GM23248 (cell line): Measurements from ENCODE around the gene KIF21A. TPM values are rescaled to one million over a fixed set of nuclear protein-coding genes. Genes with fewer than 3 reads are reported as not detected.

Experiments
- DNase-seq: peaks from one replicate; pipeline ENCODE4 v3.0.0-alpha.2; 2015
- H2AFZ ChIP-seq: fragments of 200-600 bp; sonication (generic); 2 replicates; pipeline ENCODE4 v1.6.1; 2016; ENCODE audit warnings: antibody characterized with exemption
- H3F3A ChIP-seq: fragments of 200-600 bp; sonication (generic); 2 replicates; pipeline ENCODE4 v1.6.1; 2016; ENCODE audit warnings: mild to moderate bottlenecking, antibody characterized with exemption, mixed run types; ENCODE audit not compliant: insufficient read depth
- H3K27ac ChIP-seq: fragments of 200-600 bp; sonication (generic); 2 replicates; pipeline ENCODE4 v1.5.1; 2016; ENCODE audit warnings: mild to moderate bottlenecking
- H3K27me3 ChIP-seq: fragments of 200-600 bp; sonication (generic); replicated peaks from 2 replicates; pipeline ENCODE4 v1.6.1; 2016; ENCODE audit warnings: mild to moderate bottlenecking; ENCODE audit not compliant: insufficient read depth
- H3K36me3 ChIP-seq: fragments of 200-600 bp; sonication (generic); 2 replicates; pipeline ENCODE4 v1.6.1; 2016; ENCODE audit warnings: low read depth, mild to moderate bottlenecking
- H3K4me1 ChIP-seq: fragments of 200-600 bp; sonication (generic); 2 replicates; pipeline ENCODE4 v1.6.1; 2016; ENCODE audit warnings: mild to moderate bottlenecking; ENCODE audit not compliant: insufficient read depth
- H3K4me2 ChIP-seq: fragments of 200-600 bp; sonication (generic); one replicate; pipeline ENCODE4 v1.6.1; 2016; ENCODE audit warnings: mild to moderate bottlenecking; ENCODE audit not compliant: unreplicated experiment
- H3K4me3 ChIP-seq: fragments of 200-600 bp; sonication (generic); 2 replicates; pipeline ENCODE4 v1.5.1; 2016; ENCODE audit warnings: mild to moderate bottlenecking
- H3K79me2 ChIP-seq: fragments of 200-600 bp; sonication (generic); 2 replicates; pipeline ENCODE4 v1.6.1; 2016; ENCODE audit warnings: mild to moderate bottlenecking; ENCODE audit not compliant: insufficient read depth
- H3K9ac ChIP-seq: fragments of 200-600 bp; sonication (generic); 2 replicates; pipeline ENCODE4 v1.6.1; 2016; ENCODE audit warnings: mild to moderate bottlenecking
- H3K9me2 ChIP-seq: fragments of 200-600 bp; sonication (generic); 2 replicates; pipeline ENCODE4 v1.6.1; 2016; ENCODE audit warnings: mixed run types, mild to moderate bottlenecking, moderate library complexity; ENCODE audit not compliant: insufficient read depth
- H3K9me3 ChIP-seq: fragments of 200-600 bp; sonication (generic); one replicate; pipeline ENCODE4 v1.6.1; 2017; ENCODE audit warnings: low read depth
- H4K20me1 ChIP-seq: fragments of 200-600 bp; sonication (generic); 2 replicates; pipeline ENCODE4 v1.6.0; 2016; ENCODE audit not compliant: insufficient read depth
- EZH2 ChIP-seq: fragments of 200-600 bp; sonication (generic); IDR thresholded peaks from 2 replicates; pipeline ENCODE4 v1.6.1; 2018; ENCODE audit warnings: antibody characterized with exemption, mild to moderate bottlenecking; ENCODE audit not compliant: insufficient read depth, poor library complexity, severe bottlenecking
- EZH2phosphoT487 ChIP-seq: fragments of 200-600 bp; sonication (generic); IDR thresholded peaks from 2 replicates; pipeline ENCODE4 v1.6.1; 2018; ENCODE audit warnings: antibody characterized with exemption, moderate library complexity, mild to moderate bottlenecking, low read depth; ENCODE audit not compliant: insufficient read depth
- WGBS, 2 experiments: methylation state at CpG; one replicate each; pipeline ENCODE4 v1.1.6; 2015 to 2017; ENCODE audit warnings: low lambda C conversion rate in 2 of 2, low coverage in 1 of 2; ENCODE audit errors: missing lambda C conversion rate in 2 of 2; 5-methylcytosine and 5-hydroxymethylcytosine counted together
- in situ Hi-C: fragments of 300-500 bp; cut with MboI; formaldehyde crosslinking; loops from 2 replicates; pipeline ENCODE4 v1.15.0; 2020
- polyA plus RNA-seq: library from polyadenylated mRNA; unstranded; fragments of >200 nt; fragmentation: Nextera tagmentation; extraction: Ambion mirVana; gene quantifications from 2 replicates; pipeline ENCODE4 v1.2.1, GENCODE V29; 2016
- total RNA-seq: library from RNA; depleted of rRNA; stranded (reverse); fragments of >200 nt; shearing (Covaris generic); gene quantifications from 2 replicates; pipeline ENCODE4 v1.2.3, GENCODE V29; 2014

The KIF21A gene
- total and polyA plus RNA-seq, 2 experiments from 2014 or later: 1.1 to 2.4 TPM

GRCh38 chr12:39368096-39368495 is 74.8 kb downstream of the KIF21A start:
- DNase-seq: peak; percentile 19
- in situ Hi-C loops: no loop called here

GRCh38 chr12:39367494-39367893 is 75.4 kb downstream of the KIF21A start:
- H3K9me2 ChIP-seq: no peaks in the 10 kb centered on the region
- in situ Hi-C loops: no loop called here
- no peaks in the 10 kb centered on the region for H3K36me3 ChIP-seq
- TF ChIP-seq EZH2phosphoT487 (no peak), EZH2 (no peak)
- no peaks in the 10 kb centered on the region for H3K27me3 ChIP-seq
- no peak overlapping the region for H3K4me2 ChIP-seq
- no peak overlapping the region for H3K4me3 ChIP-seq
- no peak overlapping the region for H3K27ac ChIP-seq
- no peak overlapping the region for H3K9ac ChIP-seq
- no peak overlapping the region for H2AFZ ChIP-seq
- no peaks in the 10 kb centered on the region for H4K20me1 ChIP-seq
- H3K4me1 ChIP-seq: no peaks in the 10 kb centered on the region
- no peaks in the 10 kb centered on the region for H3F3A ChIP-seq
- DNase-seq: no peak
- no peaks in the 10 kb centered on the region for H3K79me2 ChIP-seq
- no peaks in the 10 kb centered on the region for H3K9me3 ChIP-seq

More at GRCh38 chr12:39368096-39368495, 74.8 kb downstream of the KIF21A start:
- TF ChIP-seq EZH2 (no peak), EZH2phosphoT487 (no peak)
- 0 to 8% methylated on average over 1 of the region's 1 CpG for WGBS, 2 experiments
- Histone ChIP-seq H3K27me3 (no peaks in the 10 kb centered on the region), H2AFZ (no peak overlapping the region), H3K36me3 (no peaks in the 10 kb centered on the region), H4K20me1 (no peaks in the 10 kb centered on the region), H3K9me2 (no peaks in the 10 kb centered on the region), H3K79me2 (no peaks in the 10 kb centered on the region), H3K4me3 (no peak overlapping the region), H3K4me1 (no peaks in the 10 kb centered on the region), H3F3A (no peaks in the 10 kb centered on the region), H3K9ac (no peak overlapping the region), H3K27ac (no peak overlapping the region), H3K4me2 (no peak overlapping the region), H3K9me3 (no peaks in the 10 kb centered on the region)

GRCh38 chr12:39365364-39366001 is 77.4 kb downstream of the KIF21A start:
- 96 to 97% methylated on average over 8 of the region's 8 CpGs for WGBS, 2 experiments
- no peaks in the 10 kb centered on the region for H3K36me3 ChIP-seq
- DNase-seq: peak; percentile 12
- H3K4me3 ChIP-seq: no peak overlapping the region
- in situ Hi-C loops: no loop called here
- no peaks in the 10 kb centered on the region for H3K9me3 ChIP-seq
- H3K9ac ChIP-seq: no peak overlapping the region
- H4K20me1 ChIP-seq: no peaks in the 10 kb centered on the region
- TF ChIP-seq EZH2 (no peak), EZH2phosphoT487 (no peak)
- no peaks in the 10 kb centered on the region for H3F3A ChIP-seq
- no peaks in the 10 kb centered on the region for H3K79me2 ChIP-seq
- H3K27ac ChIP-seq: no peak overlapping the region
- H3K27me3 ChIP-seq: no peaks in the 10 kb centered on the region
- H3K4me2 ChIP-seq: no peak overlapping the region
- H3K4me1 ChIP-seq: no peaks in the 10 kb centered on the region
- no peaks in the 10 kb centered on the region for H3K9me2 ChIP-seq
- H2AFZ ChIP-seq: no peak overlapping the region

GRCh38 chr12:39364196-39364595 is 78.7 kb downstream of the KIF21A start:
- Histone ChIP-seq H3K27me3 (no peaks in the 10 kb centered on the region), H3K9me2 (no peaks in the 10 kb centered on the region), H3K36me3 (no peaks in the 10 kb centered on the region), H3K79me2 (no peaks in the 10 kb centered on the region), H3K9ac (no peak overlapping the region), H3K4me2 (no peak overlapping the region), H3K4me1 (no peaks in the 10 kb centered on the region), H3K9me3 (no peaks in the 10 kb centered on the region), H3F3A (no peaks in the 10 kb centered on the region), H3K4me3 (no peak overlapping the region), H4K20me1 (no peaks in the 10 kb centered on the region), H3K27ac (no peak overlapping the region), H2AFZ (no peak overlapping the region)
- in situ Hi-C loops: no loop called here
- WGBS, 2 experiments: 92 to 93% methylated on average over 2 of the region's 2 CpGs
- TF ChIP-seq EZH2phosphoT487 (no peak), EZH2 (no peak)
- no peak for DNase-seq

- no peak overlapping the region for H3K4me2 ChIP-seq
- no peak overlapping the region for H2AFZ ChIP-seq
- TF ChIP-seq EZH2phosphoT487 (no peak), EZH2 (no peak)
- DNase-seq: no peak
- H3F3A ChIP-seq: no peaks in the 10 kb centered on the region
- no peak overlapping the region for H3K4me3 ChIP-seq
- no peaks in the 10 kb centered on the region for H3K79me2 ChIP-seq
- H3K27ac ChIP-seq: no peak overlapping the region
- H3K9ac ChIP-seq: no peak overlapping the region
- no peaks in the 10 kb centered on the region for H3K27me3 ChIP-seq
- no peaks in the 10 kb centered on the region for H3K36me3 ChIP-seq
- in situ Hi-C loops: no loop called here
- 91 to 98% methylated on average over 2 of the region's 2 CpGs for WGBS, 2 experiments
- no peaks in the 10 kb centered on the region for H3K9me3 ChIP-seq
- H4K20me1 ChIP-seq: no peaks in the 10 kb centered on the region
- H3K4me1 ChIP-seq: no peaks in the 10 kb centered on the region
- H3K9me2 ChIP-seq: 0 out of 2 replicates have a peak, but pooled peaks cover 5% of the 10 kb centered on the region
These were observed 83.3 kb downstream of the KIF21A start for GRCh38 chr12:39359645-39360044.
